ENCODE measurements around the gene CBX4.

The CBX4 gene

DNA sequence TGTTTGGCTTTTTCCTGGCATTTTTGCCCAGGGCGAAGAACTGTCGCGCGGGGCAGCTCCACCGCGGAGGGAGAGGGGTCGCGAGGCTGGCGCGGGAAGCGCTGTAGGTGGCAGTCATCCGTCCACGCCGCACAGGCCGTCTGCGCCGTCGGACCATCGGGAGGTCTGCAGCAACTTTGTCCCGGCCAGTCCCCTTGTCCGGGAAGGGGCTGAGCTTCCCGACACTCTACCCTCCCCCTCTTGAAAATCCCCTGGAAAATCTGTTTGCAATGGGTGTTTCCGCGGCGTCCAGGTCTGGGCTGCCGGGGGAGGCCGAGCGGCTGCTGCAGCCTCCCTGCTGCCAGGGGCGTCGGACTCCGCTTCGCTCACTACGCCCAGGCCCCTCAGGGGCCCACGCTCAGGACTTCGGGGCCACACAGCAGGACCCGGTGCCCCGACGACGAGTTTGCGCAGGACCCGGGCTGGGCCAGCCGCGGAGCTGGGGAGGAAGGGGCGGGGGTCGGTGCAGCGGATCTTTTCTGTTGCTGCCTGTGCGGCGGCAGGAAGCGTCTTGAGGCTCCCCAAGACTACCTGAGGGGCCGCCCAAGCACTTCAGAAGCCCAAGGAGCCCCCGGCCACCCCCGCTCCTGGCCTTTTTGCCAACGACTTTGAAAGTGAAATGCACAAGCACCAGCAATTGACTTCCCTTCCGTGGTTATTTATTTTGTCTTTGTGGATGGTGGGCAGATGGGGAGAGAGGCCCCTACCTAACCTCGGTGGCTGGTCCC lies 2.3 kb upstream of the CBX4 start:
- DNase-seq (ENCODE audit: low spot score) = no peak

DNA sequence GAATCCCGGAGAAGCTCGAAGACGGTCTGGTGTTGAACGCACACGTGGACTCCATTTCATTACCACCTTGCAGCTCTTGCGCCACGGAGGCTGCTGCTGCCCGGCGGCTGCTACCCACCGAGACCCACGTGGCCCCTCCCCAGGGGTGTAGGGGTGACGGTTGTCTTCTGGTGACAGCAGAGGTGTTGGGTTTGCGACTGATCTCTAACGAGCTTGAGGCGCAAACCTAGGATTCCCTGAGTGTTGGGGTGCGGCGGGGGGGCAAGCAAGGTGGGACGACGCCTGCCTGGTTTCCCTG lies 1.7 kb upstream of the CBX4 start:
- no peak for DNase-seq (ENCODE audit: low spot score)

DNA sequence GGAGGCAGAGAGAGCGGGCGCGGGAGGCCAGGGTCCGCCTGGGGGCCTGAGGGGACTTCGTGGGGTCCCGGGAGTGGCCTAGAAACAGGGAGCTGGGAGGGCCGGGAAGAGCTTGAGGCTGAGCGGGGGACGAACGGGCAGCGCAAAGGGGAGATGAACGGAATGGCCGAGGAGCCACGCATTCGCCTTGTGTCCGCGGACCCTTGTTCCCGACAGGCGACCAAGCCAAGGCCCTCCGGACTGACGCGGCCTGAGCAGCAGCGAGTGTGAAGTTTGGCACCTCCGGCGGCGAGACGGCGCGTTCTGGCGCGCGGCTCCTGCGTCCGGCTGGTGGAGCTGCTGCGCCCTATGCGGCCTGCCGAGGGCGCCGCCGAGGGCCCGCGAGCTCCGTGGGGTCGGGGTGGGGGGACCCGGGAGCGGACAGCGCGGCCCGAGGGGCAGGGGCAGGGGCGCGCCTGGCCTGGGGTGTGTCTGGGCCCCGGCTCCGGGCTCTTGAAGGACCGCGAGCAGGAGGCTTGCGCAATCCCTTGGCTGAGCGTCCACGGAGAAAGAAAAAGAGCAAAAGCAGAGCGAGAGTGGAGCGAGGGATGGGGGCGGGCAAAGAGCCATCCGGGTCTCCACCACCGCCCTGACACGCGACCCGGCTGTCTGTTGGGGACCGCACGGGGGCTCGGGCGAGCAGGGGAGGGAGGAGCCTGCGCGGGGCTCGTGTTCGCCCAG lies 1.2 kb upstream of the CBX4 start:
- DNase-seq (ENCODE audit: low spot score) = no peak

DNA sequence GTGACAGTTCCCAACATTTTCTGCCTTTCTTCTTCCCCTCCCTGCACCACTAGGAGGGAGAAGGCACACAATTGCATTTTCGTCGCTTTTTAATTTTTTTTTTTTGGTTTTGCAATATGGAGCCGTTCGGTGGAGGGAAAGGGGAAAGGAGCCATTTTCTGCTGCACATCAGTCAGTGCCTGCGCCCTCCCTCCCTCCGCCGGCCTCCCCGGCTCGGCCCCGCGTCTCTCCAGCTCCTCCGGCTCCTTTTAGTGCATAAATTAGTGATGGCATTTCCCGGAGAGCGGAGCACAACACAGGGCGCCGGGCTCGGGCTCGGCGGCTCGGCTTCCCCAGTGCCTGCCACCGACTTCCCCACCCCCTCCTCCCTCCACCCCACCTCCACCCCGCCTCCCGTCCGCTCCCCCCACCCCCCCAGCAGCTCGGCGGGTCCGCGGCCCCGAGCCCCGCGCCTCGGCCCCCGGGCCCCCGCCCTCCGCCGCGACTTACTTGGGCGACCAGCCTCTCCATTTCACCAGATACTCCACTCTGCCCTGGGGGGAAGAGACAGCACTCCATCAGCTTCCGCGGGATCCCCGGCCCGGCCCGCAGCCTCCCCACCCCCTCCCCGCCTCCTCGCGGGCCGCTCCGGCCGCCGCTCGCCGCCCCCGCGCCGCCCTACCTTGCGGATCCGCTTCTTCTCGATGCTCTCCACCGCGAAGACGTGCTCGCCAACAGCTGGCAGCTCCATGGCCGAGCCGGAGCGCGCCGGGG lies 542 bp downstream of the CBX4 start:
- DNase-seq (ENCODE audit: low spot score) = peak; percentile 84

DNA sequence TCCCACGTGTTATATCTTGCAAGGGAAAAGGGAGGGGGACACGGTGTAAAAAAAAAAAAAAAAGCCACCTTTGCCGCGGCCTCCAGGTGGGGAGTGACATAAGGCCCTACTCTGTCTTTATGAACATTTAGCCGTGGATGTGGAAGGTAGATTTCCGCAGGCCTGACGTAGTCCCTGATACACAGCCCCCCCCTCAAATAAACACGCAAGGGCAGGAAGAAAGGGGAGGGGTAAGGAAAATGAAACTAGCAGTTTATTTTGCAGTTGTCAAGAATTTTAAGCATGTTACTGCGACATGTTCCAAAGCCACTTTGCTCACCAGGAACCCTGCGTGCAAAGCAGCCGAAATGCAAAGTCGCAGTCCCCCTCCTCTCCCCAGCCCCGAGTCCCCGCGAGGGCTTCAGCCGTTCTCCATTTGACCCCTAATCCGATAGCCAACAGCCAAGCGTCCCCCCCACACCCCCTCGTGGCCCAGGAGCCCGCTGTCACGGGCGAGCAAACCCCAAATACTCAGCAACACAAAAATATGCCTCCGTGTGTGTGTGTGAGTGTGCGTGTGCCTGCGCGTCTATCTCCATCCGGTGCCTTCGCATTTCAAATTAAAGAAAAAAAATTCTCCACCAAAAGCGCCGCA lies 1.2 kb downstream of the CBX4 start:
- DNase-seq (ENCODE audit: low spot score) = no peak

DNA sequence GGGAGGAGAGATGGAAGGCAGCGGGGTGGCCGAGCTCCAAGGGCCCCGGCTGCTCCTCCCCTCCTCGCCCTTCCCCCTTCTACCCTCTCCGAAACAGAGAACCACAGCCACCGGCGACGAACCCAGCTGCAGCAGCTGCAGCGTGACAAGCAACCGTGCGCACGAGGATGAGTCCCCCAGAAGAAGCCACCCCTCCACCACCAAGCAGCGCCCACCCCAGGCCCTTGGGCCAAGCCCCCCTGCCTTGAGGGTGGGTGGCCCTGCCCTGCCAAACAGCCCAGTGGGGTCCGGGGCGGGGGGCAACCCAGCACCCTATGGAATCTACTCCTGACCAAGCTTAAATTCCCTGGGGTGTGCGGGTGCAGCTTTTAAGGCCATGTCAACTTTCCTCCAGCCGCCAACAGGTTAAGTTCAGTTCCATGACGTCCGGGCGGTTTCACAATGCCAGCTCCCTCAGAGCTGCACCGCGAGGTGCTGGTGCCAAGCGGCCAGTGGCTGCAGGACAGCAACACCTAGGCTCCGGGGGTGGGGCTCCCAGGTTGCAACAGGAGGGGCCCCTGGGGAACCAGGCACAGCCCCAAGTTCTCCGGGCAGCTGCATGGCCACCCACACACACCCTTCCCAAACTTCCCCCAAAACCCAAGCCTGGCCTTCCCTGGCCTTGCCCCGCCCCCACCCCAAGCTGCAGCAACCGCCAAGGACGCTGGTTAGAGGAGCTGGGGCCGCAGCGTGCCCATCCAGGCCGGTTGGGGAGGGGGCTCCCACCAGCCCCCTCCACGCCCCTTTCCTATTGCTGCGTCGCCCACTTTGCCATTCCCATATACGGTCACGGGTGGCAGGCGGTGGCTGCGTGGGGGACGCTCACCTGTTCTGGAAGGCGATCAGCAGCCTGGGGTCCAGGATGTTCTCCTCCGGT lies 2.0 kb downstream of the CBX4 start:
- DNase-seq (ENCODE audit: low spot score) = no peak

DNA sequence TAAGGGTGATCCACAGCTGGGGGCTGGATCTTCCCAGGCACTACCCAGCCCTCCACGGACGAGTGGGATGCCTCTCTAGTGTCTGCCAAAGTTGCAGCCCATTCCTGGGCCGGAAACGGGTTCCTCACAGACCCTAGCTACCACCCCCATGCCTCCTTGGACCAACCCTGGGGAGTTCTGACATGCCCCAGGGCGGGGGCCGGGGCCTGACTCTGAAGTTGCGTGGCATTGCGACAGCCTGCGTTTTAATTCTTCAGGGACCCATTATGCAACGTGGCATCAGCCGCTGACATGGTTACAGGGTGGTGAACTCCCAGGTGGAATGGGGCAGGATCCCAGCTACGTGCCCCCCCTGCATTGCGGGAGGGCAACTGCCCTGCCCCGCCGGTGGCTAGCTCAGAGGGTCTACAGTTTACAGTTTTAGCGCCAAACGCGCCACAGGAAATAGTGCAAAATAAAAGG lies 2.7 kb downstream of the CBX4 start:
- DNase-seq (ENCODE audit: low spot score) = no peak

DNA sequence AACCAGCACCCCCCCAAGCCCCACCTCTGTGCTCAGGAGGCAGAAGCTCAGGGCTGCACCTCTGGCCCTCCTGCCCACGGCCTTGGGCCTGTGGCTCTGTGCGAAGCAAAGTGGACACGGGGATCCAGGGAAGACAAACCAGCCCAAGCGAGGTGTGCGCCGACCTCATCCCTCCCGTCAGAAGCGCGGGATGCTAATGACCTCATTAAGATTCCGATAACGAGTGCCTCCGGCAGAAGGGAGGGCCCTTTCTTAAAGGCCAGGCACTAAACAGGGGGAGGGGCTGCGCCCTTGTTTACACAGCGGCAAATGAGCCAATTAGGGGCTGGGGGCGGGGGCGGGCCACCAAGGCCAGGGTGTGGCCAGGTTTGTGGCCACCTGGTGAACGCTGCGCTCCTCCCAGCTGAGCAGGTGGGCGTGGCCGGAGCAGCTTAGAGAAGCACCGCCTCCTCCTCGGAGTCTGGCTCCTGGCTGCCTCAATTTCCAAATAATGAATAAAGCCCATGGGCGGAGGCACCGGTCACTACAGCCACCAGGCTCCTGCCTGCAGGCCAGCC lies 3.2 kb downstream of the CBX4 start:
- no peak for DNase-seq (ENCODE audit: low spot score)

DNA sequence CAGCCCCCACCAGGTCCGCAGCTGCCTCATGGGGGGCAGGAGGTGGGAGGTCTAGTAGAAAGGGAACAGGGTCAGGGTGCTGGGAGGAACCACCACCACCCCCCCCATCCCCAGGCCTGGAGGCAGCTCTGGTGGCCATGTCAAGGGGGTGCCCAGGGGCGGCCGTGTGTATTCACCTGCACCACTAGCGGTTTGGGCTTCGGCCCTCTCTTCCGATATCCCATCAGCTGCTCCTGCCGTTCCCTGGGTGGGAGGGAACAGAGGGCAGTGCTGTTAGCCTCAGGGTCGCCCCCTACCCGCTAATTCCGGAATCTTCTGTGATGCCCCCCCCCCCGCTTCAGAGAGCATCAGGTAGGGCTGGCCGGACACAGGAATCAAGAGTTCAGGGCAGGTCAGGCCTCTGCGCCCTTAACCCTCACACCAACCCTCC lies 3.8 kb downstream of the CBX4 start:
- DNase-seq (ENCODE audit: low spot score) = no peak

DNA sequence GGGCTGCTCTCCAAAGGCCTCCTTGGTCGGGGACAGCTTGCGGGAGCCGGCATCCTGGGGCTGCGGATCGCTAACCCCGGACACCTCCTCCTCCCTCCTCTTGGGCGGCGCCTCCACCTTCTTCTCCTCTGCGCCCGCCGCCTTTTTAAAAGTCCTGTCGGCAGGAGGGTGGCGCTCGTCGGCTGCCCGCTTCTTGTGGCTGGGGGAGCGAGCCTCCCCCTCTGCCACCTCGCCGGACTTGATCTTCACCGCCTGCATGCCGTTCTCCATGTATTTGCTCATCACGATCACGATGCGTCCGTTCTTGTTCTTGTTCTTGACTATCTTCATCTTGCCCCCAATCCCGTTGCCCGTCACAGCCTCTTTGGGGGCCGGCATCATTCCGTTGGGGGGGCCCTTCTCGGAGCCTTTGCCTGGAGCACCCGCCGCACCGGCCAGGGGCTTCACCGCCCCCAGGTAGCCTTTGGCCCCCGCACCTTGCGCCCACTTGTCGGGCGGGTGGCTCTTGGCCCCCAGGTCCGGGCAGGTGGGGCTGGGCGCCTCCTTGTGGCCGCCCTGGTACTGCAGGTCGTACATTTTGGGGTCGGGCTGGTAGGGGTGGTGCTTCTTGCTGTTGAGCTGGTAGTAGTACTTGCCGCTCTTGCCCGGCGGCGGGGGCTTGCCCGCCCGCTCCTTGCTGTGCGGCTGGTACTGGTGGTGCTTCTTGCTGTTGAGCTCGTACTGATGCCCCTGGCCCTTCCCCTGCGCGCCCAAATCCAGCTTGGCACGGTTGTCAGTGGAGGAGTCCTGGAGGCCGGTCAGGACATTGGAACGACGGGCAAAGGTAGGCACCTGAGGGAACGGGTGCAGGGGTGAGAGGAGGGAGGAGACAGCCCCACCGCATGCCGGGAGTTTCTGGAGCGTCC lies 4.4 kb downstream of the CBX4 start:
- DNase-seq (ENCODE audit: low spot score) = no peak

DNA sequence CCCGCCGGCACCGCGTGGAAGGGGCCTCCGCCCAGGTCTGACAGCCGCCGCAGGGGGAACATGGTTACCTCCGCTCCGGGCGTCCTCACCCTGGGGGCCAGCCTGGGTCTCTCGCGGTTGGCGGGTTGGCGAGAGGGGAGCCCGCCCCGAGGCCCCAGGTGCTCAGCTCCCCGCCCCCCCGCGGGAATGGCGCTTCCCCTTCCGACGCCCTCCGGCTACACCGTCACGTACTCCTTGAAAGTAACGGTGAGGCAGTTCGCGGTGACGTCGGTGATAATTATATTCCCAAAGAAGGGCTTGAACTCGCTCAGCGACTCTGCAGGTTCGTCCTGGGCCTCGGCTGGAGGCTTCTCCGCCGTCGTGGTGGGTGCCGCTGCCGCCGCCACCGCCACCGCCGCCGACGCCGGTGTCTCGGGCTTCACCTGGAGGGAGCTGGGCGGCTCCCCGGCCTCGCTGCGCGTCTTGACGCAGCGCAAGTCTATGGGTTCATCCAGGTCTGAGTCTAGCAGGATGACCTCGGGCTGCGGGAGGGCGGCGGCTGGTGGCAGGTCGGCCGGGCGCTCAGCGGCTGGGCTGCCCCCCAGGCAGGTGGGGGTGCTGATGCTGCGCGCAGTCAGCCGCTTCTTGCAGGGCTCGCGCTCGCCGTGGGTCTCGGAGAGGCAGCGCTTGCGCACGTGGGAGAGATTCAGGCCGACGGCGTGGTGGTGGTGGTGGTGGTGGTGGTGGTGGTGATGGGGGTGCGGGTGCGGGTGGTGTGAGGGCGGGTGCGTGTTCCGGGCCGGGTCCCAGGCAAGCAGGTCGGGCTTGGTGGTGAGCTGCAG lies 5.3 kb downstream of the CBX4 start:
- DNase-seq (ENCODE audit: low spot score) = no peak

DNA sequence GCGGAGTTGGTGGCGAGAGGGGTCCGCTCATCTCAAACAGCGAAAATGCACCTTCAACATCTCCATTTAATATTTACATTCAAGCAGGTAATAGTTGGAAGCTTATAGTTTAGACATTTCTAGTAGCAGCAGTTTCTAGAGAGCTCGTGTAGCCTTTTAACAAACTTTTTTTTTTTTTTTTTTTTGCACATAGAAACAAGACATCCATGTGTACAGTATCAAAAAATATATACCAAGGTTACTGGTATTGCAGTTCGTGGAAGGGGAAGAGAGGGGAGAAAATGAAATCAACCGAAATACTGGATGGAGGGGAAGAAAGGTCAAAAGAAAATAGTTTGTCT lies 6.2 kb downstream of the CBX4 start:
- no peak for DNase-seq (ENCODE audit: low spot score)

DNA sequence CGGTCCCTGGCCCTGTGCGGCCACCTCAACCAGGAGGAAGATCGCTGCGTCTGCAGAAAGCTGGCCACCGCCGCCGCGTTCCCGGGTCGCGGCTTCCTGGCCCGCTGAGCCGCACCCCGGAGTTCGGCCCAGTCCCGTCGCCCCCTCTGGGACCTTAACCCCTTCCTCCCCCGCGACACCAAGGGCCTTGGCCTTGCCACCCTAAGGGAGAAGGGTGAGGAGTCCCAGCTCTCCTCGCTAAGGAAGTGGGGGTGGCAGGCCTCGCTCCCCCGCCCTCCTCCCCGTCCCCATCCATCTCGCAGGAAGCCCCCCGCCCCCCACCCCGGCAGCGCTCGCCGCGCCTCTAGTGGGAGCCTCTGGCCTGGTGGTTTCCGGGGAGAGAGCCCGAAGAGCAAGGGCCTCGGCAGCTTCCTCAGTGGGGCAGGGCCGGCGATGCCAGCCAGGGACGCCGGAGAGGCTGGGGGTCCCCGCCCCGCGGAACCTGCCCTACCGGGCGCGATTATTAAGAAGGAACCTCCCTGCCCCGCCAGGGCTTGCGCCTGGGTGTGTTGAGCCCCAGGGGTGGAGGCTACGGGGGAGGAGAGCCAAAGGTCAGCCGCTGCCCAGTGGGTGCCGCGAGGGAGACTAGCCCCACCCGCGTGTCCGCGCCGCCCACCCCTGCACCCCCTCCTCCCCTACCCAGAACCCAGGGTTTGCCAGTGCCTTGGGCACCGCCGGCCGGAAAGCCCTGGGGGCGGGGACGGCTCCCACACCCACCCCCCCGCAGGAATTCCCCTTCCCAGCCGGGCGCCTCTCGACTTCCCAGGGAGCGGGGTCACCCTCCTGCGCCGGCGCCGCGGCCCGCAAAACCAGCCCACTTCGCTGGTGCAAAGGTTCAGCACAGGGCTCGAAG lies 6.8 kb downstream of the CBX4 start:
- DNase-seq (ENCODE audit: low spot score) = no peak

DNA sequence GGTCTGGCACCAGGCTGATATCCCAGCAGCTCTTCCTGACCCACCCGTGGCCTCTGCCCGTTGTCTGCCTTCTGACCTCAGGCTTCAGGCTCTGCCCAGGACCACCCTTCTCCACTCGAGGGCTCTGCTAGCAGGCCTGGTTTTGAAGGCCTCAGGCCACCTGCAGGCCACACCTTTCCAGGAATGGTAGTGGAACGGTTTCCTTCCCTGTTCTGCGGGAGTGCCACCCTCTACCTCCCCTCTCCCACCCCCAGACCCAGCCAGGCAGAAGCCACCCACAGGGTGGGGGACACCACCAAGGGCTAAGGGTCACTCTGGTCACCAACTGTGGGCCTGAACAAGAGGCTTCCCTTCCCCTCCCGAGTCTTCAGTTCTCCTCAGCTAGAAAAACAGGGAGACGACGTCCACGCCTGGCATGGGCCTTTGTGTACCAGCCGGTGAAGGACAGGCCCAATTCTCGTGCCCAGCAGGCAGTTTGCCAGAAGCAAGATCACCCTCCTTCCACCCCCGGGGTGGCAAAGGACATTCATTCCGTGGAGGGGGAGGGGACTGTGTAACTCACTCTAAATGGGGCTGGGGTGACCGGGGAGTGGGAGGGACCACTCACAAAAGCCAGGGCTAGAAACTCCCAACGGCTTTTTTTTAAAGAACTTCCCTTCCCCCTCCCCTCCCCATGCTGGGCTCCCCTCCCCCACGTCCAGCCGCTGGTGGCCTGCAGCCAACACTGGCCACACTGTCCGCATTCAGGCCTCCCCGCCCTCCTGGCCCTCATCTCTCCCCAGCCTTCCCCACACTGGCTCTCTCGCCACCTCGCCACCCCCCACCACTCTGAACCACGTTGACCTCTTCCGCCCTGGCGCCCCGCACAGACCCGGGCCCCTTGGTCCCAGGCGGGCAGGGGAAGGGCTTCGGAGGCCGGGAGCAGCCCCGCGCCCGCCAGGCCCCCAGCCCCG lies 7.7 kb downstream of the CBX4 start:
- no peak for DNase-seq (ENCODE audit: low spot score)

DNA sequence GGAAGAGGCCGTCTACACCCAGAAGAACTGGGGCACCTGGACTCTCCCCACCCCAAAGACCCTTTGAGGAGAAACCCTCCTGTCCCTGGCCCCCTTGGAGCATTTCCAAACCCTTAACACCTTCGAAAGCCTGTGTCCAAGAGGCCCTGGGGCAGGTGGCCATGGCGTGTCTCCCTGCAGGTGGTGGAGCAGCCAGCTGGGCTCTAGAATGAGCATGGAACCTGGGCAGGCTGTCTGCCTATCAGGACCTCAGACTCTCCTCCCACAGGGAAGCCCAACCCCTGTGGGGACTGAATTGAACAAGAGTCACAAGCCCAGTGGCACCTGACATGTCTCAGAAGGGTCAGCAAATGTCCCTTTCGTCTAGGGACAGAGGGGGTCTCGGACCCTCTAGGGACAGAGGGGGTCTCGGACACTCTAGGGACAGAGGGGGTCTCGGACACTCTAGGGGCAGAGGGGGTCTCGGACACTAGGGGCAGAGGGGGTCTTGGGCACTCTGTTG lies 8.4 kb downstream of the CBX4 start:
- DNase-seq (ENCODE audit: low spot score) = no peak

DNA sequence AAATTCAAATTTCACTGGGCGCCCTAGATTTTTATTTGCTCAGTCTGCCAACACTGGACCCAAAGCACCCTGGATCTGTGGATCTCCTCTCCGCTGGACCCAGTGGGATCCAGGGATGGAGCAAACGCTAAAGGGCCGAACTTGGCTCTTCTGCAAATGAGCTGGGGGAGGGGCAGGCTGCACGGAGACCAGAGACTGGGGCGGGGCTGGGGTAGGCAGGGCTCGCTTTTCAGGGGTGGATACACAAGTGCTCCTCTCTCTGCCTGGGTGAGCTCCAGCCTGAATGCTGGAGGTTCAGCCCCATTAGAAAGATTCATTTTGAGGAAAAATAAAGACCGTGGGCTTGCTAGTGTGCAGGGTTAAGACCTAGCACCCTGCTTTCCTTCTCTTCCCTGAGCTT lies 8.9 kb downstream of the CBX4 start:
- no peak for DNase-seq (ENCODE audit: low spot score)

DNA sequence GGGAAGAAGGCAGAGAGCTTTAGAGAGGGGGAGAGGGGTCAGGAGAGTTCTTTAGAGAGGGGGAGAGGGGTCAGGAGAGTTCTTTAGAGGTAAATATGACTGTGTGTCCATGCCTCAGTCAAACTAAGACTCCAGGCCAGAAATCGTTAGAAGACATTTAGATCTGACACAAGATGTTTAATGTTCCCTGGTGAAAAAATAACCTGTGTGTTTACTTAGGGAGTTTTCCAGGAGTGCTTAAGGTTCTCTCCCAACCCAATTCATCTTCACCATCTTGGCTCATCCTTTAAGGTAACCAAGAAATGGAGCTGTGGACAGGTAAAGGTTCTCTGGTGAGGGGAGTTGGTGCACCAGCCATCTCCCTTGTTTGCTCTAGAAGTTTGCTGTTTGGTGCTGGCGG lies 9.8 kb downstream of the CBX4 start:
- DNase-seq (ENCODE audit: low spot score) = no peak

All from left forelimb (tissue), 1 donor.